ENCODE results near the gene YTHDF2. TPM values are rescaled to one million over a fixed set of nuclear protein-coding genes. Genes with fewer than 3 reads are reported as not detected.

YTHDF2 gene
- total and polyA plus RNA-seq, 2 of the 13 experiments (the other 11 are each of a cell fraction or from before 2014, with no cell fraction given), result 48.4 to 59.6 TPM

DNA sequence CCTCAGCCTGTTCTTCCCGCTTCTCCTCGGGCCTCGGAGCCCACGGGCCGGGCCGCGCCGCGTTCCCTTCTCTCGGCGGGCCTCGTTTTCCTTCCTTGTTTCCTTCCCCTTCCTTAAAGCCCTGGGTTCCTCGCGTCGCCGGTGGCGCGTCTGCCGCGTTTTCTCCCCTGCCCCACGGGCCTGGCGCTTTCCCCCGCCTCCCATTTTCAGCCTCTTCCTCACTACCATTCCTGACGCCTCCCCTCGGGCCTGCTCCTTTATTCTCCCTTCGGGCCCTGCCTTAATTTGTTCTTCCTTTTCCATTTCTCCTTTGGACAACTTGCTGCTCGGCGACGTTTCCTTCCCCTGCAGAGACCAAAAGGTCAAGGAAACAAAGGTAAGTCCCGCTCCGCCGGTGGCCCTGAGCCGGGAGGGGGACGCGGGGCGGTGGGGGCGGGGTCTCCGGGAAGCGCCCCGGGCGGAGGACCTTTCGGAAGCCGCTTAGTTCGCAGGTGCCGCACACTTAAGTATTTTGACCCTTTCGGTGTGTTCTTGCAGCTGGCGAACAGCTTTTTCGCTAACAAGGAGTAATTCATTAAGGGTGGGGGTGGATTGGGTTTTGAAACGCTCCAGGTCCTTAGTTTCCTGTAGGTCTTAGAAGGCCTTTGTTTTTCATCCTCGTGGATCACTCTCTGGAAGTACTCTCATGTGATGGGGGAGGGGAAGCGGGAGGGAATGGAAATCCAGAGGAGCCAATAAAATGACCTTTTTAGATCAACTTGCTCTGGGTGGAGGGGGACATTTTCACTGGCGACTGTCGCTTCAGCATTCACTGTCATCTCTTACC lies 780 bp downstream of the YTHDF2 start (continued):
- TF ChIP-seq, protein P1, sequence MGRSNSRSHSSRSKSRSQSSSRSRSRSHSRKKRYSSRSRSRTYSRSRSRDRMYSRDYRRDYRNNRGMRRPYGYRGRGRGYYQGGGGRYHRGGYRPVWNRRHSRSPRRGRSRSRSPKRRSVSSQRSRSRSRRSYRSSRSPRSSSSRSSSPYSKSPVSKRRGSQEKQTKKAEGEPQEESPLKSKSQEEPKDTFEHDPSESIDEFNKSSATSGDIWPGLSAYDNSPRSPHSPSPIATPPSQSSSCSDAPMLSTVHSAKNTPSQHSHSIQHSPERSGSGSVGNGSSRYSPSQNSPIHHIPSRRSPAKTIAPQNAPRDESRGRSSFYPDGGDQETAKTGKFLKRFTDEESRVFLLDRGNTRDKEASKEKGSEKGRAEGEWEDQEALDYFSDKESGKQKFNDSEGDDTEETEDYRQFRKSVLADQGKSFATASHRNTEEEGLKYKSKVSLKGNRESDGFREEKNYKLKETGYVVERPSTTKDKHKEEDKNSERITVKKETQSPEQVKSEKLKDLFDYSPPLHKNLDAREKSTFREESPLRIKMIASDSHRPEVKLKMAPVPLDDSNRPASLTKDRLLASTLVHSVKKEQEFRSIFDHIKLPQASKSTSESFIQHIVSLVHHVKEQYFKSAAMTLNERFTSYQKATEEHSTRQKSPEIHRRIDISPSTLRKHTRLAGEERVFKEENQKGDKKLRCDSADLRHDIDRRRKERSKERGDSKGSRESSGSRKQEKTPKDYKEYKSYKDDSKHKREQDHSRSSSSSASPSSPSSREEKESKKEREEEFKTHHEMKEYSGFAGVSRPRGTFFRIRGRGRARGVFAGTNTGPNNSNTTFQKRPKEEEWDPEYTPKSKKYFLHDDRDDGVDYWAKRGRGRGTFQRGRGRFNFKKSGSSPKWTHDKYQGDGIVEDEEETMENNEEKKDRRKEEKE (IDR thresholded peaks at IDR 0.05), result no peak
- TF ChIP-seq, protein P2, sequence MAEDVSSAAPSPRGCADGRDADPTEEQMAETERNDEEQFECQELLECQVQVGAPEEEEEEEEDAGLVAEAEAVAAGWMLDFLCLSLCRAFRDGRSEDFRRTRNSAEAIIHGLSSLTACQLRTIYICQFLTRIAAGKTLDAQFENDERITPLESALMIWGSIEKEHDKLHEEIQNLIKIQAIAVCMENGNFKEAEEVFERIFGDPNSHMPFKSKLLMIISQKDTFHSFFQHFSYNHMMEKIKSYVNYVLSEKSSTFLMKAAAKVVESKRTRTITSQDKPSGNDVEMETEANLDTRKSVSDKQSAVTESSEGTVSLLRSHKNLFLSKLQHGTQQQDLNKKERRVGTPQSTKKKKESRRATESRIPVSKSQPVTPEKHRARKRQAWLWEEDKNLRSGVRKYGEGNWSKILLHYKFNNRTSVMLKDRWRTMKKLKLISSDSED (CRISPR knock-in tag; IDR thresholded peaks at IDR 0.05), result 0 out of 2 replicates have a peak, but pooled peaks have one; percentile 40
- TF ChIP-seq ZNF75D (CRISPR knock-in tag; IDR thresholded peaks at IDR 0.05; ENCODE audit: borderline replicate concordance), result peak; percentile 12; the same call in 1 of the 2 replicates
- no peak for TF ChIP-seq ZNF589 (CRISPR knock-in tag; conservative IDR thresholded peaks at IDR 0.05)
- peak; percentile 12; the same call in 1 of the 2 replicates for TF ChIP-seq PHF8 (CRISPR knock-in tag; IDR thresholded peaks at IDR 0.05)
- no peak for TF ChIP-seq ZNF777 (CRISPR knock-in tag; IDR thresholded peaks at IDR 0.05)
- TF ChIP-seq PPARG (CRISPR knock-in tag; conservative IDR thresholded peaks at IDR 0.05), result no peak
- no peak for TF ChIP-seq ZNF7 (CRISPR knock-in tag; IDR thresholded peaks at IDR 0.05)
- TF ChIP-seq NCOA1 (CRISPR knock-in tag; IDR thresholded peaks at IDR 0.05), result no peak
- no peak for TF ChIP-seq HMG20B (CRISPR knock-in tag; conservative IDR thresholded peaks at IDR 0.05)
- peak; percentile 70 for TF ChIP-seq RARG (CRISPR knock-in tag; IDR thresholded peaks at IDR 0.05; ENCODE audit: low read depth)
- peak; percentile 30 for TF ChIP-seq HNRNPLL (IDR thresholded peaks at IDR 0.05; ENCODE audit: low read depth, low read length, poor library complexity, severe bottlenecking)
- no peak for TF ChIP-seq RXRB (CRISPR knock-in tag; IDR thresholded peaks at IDR 0.05; ENCODE audit: borderline replicate concordance)
- TF ChIP-seq ZNF382 (CRISPR knock-in tag; IDR thresholded peaks at IDR 0.05; ENCODE audit: borderline replicate concordance), result no peak
- TF ChIP-seq RFXANK (CRISPR knock-in tag; IDR thresholded peaks at IDR 0.05), result no peak
- TF ChIP-seq, protein P3, sequence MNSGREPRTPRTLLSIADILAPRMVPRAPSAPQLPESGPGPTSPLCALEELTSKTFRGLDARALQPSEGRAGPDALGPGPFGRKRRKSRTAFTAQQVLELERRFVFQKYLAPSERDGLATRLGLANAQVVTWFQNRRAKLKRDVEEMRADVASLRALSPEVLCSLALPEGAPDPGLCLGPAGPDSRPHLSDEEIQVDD (CRISPR knock-in tag; IDR thresholded peaks at IDR 0.05; ENCODE audit: borderline replicate concordance), result 0 out of 2 replicates have a peak, but pooled peaks have one; percentile 60
- TF ChIP-seq, protein P4, sequence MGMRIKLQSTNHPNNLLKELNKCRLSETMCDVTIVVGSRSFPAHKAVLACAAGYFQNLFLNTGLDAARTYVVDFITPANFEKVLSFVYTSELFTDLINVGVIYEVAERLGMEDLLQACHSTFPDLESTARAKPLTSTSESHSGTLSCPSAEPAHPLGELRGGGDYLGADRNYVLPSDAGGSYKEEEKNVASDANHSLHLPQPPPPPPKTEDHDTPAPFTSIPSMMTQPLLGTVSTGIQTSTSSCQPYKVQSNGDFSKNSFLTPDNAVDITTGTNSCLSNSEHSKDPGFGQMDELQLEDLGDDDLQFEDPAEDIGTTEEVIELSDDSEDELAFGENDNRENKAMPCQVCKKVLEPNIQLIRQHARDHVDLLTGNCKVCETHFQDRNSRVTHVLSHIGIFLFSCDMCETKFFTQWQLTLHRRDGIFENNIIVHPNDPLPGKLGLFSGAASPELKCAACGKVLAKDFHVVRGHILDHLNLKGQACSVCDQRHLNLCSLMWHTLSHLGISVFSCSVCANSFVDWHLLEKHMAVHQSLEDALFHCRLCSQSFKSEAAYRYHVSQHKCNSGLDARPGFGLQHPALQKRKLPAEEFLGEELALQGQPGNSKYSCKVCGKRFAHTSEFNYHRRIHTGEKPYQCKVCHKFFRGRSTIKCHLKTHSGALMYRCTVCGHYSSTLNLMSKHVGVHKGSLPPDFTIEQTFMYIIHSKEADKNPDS (CRISPR knock-in tag; IDR thresholded peaks at IDR 0.05), result 0 out of 2 replicates have a peak, but pooled peaks have one; percentile 23
- TF ChIP-seq ZNF138 (CRISPR knock-in tag; IDR thresholded peaks at IDR 0.05; ENCODE audit: low read depth), result 0 out of 2 replicates have a peak, but pooled peaks have one; percentile 4
- no peak for TF ChIP-seq RBM22 (optimal IDR thresholded peaks at IDR 0.05; ENCODE audit: low read length)
- 0 out of 2 replicates have a peak, but pooled peaks have one; percentile 14 for TF ChIP-seq ZNF816 (CRISPR knock-in tag; IDR thresholded peaks at IDR 0.05; ENCODE audit: borderline replicate concordance)
- peak; percentile 71 for TF ChIP-seq KDM5A (IDR thresholded peaks at IDR 0.05; ENCODE audit: borderline replicate concordance, low read length)

All from HepG2 (cell line).